Measurements from ENCODE around the gene SLC26A11.

SLC26A11 gene

DNA sequence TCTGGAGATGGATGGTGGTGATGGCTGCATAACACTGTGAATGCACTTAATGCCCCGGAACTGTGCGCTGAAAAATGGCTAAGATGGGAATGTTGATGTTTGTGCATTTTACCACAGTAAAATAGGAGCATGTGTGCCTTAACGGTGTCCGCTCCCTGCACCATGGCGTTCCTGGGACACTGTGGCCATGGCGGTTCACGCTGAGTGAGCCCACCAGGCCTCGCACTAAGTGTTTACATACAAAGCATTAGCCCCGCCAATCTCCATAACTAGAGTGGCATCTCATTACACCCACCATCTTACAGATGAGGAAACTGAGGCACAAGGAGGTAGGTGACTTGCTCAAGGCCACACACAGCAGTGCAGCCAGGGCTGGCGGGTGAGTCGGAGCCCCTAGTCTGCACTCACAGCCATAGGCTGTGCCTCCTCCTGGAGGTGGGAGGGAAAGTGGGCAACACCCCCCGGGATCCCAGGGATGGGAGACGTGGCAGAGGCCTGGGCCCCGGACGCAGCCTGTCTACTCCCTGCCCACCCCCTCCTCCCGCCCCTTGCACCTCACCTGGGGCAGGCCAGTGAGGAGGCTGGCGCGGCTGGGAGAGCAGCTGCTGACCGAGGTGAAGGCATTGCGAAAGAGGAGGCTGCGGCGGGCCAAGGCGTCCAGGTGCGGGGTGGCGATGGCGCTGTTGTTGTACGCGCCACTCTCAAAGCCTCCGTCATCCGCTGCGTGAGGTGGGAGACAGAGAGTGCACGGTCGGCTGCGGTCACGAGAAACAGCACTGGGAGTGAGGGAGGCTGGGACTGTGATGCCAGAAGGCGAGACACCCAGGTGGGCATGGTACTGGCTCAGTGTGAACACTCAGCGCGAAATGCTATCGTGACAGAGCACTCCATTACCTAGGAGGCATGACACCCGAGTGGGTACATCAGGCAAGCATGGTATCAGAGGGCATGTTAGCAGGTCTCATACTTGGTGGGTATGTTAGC lies 3.5 kb upstream of the SLC26A11 start:
- in situ Hi-C loops (cut with MboI; ENCODE audit: low sequenced_read_pairs): no loop called here

- in situ Hi-C loops (cut with MboI; ENCODE audit: low sequenced_read_pairs): no loop called here
Measured at GRCh38 chr17:80217703-80218362, 2.4 kb upstream of the SLC26A11 start.

DNA sequence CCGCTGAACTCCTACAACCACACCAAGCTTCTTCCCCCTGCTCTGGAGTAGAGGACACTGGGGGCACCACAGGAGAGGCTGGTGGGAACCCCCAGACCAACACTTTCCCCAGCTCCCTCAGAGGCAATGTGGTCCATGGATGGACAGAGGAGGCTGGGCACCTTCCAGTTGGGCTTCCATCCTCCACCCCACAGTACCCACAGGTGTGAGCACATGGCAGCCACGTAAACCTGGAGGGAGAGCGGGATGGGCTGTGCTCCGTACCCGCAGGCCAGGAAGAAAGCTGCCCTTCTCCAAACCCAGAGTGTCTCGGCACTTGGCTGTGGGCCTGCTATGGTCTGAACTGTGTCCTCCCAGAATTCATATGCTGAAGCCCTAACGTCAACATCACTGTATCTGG lies 1.8 kb upstream of the SLC26A11 start:
- in situ Hi-C loops (cut with MboI; ENCODE audit: low sequenced_read_pairs): no loop called here

DNA sequence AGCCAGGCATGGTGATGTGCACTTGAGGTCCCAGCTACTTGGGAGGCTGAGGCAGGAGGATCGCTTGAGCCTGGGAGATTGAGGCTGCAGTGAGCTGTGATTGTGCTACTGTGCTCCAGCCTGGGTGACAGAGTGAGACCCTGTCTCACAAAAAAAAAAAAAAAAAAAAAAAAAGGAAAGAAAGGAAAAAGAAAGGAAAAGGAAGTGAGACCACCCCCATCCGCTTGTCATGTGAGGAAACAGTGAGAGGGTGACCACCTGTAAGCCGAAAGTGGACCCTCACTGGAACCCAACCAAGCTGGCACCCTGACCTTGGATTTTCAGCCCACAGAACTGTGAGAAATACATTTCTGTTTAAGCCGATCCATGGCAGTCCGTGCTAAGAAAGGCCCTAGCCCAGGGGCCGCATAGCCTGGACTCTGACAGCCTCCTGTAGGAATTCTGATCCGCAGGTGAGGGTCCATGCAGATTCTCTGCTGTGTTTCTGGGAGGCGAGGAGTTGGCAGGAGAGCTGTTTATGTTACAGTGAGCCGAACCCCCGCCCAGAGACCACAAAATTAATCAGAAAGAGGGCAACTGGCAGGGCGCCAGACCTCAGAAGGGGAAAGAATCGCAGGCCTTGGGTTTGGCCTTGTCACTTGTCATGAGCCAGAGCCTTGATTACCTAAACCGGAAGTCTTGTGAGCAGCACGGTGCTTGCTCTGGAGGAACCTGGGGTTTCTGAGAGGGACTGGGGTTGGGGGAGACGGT lies 1.0 kb upstream of the SLC26A11 start:
- in situ Hi-C loops (cut with MboI; ENCODE audit: low sequenced_read_pairs): no loop called here

GRCh38 chr17:80219763-80220053 lies 519 bp upstream of the SLC26A11 start:
- in situ Hi-C loops (cut with MboI; ENCODE audit: low sequenced_read_pairs): no loop called here

- in situ Hi-C loops (cut with MboI; ENCODE audit: low sequenced_read_pairs): no loop called here
Measured at GRCh38 chr17:80220736-80221215, 549 bp downstream of the SLC26A11 start.

- in situ Hi-C loops (cut with MboI; ENCODE audit: low sequenced_read_pairs): no loop called here
Measured at GRCh38 chr17:80221351-80222105, 1.3 kb downstream of the SLC26A11 start.

GRCh38 chr17:80222376-80223141 lies 2.3 kb downstream of the SLC26A11 start:
- in situ Hi-C loops (cut with MboI; ENCODE audit: low sequenced_read_pairs): no loop called here

- in situ Hi-C loops (cut with MboI; ENCODE audit: low sequenced_read_pairs): no loop called here
Measured at GRCh38 chr17:80223142-80223815, 3.1 kb downstream of the SLC26A11 start.

- in situ Hi-C loops (cut with MboI; ENCODE audit: low sequenced_read_pairs): no loop called here
Measured at GRCh38 chr17:80223838-80224497, 3.7 kb downstream of the SLC26A11 start.

GRCh38 chr17:80224683-80225082 lies 4.5 kb downstream of the SLC26A11 start:
- in situ Hi-C loops (cut with MboI; ENCODE audit: low sequenced_read_pairs): no loop called here

- in situ Hi-C loops (cut with MboI; ENCODE audit: low sequenced_read_pairs): no loop called here
Measured at GRCh38 chr17:80225230-80225629, 5.0 kb downstream of the SLC26A11 start.

DNA sequence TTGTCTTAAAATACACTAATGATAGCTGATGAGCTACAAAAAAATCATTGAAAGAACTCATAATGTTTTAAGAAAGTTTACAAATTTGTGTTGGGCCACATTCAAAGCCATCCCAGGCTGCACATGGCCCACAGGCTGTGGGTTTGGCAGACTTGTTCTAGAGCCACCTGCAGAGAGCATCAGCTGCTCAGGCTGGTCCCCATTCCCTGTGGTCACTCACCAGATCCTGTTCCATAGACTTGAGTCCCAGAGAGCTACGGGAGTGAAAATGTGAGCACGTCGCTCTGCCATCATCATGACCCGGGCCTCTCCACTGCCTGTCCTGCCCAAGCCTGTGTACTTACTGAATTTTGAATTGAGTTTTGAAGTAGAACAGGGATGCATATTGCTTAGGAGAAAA lies 6.9 kb downstream of the SLC26A11 start:
- in situ Hi-C loops (cut with MboI; ENCODE audit: low sequenced_read_pairs): no loop called here

DNA sequence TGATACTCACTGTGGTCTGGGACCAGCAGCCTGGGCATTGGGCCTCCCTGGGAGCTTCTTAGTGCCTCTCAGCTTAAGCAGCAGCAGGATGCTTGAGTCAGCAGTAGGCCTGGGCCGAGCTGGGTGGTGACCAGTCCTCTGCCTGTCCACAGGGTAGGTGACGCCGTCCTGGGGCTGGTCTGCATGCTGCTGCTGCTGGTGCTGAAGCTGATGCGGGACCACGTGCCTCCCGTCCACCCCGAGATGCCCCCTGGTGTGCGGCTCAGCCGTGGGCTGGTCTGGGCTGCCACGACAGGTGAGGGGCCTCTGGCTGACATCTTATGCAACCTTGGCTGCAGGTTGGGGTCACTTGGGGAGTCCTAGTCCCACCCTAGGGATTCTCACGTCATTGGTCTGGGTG lies 7.4 kb downstream of the SLC26A11 start:
- in situ Hi-C loops (cut with MboI; ENCODE audit: low sequenced_read_pairs): no loop called here

GRCh38 chr17:80228477-80228876 lies 8.2 kb downstream of the SLC26A11 start:
- in situ Hi-C loops (cut with MboI; ENCODE audit: low sequenced_read_pairs): no loop called here

DNA sequence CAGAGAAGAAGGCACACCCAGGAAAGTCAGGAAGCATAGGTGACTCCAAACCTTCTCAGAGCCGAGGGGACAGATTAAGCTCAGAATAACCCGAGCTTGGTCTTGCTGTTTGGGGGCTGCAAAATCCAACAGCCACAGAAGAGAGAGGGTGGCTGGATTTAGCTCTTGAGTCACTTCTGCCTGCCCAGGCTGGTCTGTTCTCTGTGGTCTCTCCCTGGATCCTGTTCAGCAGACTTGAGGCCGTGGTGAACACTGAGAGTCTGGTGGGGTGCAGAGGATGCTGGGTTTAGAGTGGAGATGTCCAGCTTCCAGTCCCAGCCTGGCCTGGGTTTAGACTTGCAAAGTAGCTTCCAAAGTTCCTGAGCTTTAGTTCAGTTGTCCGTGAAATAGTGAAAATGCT lies 8.8 kb downstream of the SLC26A11 start:
- in situ Hi-C loops (cut with MboI; ENCODE audit: low sequenced_read_pairs): no loop called here

GRCh38 chr17:80232438-80232837 lies 12.2 kb downstream of the SLC26A11 start:
- in situ Hi-C loops (cut with MboI; ENCODE audit: low sequenced_read_pairs): no loop called here

GRCh38 chr17:80233202-80233601 lies 13.0 kb downstream of the SLC26A11 start:
- in situ Hi-C loops (cut with MboI; ENCODE audit: low sequenced_read_pairs): no loop called here

DNA sequence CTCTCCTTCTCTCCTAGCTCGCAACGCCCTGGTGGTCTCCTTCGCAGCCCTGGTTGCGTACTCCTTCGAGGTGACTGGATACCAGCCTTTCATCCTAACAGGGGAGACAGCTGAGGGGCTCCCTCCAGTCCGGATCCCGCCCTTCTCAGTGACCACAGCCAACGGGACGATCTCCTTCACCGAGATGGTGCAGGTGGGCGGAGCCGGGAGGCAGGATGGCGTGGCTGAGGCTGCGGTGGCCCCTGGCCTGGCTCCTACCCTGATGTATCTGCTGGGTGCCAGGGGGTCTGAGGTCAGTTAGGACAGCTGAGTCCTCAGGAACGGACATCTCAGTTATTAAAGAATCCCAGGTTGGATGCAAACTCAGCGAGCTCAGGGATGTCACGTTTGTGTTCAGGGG lies 16.7 kb downstream of the SLC26A11 start:
- in situ Hi-C loops (cut with MboI; ENCODE audit: low sequenced_read_pairs): no loop called here

All from HL-60/S4 treated with phorbol 12-myristate 13-acetate at 8.2 ng/mL for 4 days and 3 days (cell line).